ENCODE results near the gene BBOF1.

DNA sequence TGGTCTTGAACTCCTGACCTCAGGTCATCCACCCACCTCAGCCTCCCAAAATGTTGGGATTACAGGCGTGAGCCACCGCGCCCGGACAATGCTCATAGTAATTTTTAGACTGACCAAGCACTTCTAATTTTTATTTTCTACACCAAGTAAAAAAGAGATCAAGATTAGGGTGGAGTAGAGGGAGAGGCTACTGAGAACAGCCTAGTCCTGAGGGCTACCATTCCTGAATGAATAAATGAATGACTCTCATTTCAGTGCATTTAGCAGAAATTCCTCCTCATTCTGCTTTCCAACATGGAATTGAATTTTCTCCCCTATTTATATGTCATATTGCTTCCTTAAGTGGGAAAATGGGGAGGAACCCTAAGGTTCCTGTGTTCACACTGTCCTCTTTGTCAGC, 26.4 kb downstream of the BBOF1 start:
- TF ChIP-seq CTCF (conservative IDR thresholded peaks at IDR 0.05; ENCODE audit: low read depth, low read length) = no peak
- TF ChIP-seq EZH2 (IDR thresholded peaks at IDR 0.05; ENCODE audit: borderline replicate concordance, low read depth, low read length, poor library complexity, severe bottlenecking) = no peak

Measured in A673 (cell line).